ENCODE measurements around the gene ENOX2.

GRCh38 chrX:130788786-130789581, 114.0 kb downstream of the ENOX2 start:
- TF ChIP-seq EZH2 (IDR thresholded peaks at IDR 0.05; ENCODE audit: low read length, missing control alignments) (no peak), CTCF (conservative IDR thresholded peaks at IDR 0.05 in 1 of 2, IDR thresholded peaks at IDR 0.05 in 1 of 2; ENCODE audit: low read depth in 1 of 2, low read length in 2 of 2) (no peak)

Measured in fibroblast of lung (primary cell).